Measurements from ENCODE around the gene PPARGC1A.

PPARGC1A gene

DNA sequence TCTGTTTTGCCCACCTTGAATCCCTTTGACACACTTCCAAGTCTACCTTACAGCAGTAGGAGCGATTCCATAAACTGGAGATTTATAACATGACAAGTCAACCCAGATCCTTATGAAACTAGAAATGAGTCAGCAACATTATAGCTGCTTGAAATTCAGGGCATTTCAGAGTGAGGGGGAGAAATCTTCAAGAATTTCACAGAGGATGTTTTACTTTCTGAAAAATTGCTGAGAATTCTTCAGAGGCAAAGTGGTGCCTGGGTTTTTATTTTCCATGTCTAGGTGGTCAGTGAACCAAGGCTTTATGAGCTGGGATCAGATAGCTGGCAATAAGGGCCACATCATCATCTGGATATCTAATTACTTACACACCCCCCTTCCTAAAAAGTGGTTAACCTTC, 119.8 kb downstream of the PPARGC1A start:
- TF ChIP-seq EZH2phosphoT487 (IDR thresholded peaks at IDR 0.05; ENCODE audit: borderline replicate concordance, low read length) = no peak
- TF ChIP-seq, protein P1, sequence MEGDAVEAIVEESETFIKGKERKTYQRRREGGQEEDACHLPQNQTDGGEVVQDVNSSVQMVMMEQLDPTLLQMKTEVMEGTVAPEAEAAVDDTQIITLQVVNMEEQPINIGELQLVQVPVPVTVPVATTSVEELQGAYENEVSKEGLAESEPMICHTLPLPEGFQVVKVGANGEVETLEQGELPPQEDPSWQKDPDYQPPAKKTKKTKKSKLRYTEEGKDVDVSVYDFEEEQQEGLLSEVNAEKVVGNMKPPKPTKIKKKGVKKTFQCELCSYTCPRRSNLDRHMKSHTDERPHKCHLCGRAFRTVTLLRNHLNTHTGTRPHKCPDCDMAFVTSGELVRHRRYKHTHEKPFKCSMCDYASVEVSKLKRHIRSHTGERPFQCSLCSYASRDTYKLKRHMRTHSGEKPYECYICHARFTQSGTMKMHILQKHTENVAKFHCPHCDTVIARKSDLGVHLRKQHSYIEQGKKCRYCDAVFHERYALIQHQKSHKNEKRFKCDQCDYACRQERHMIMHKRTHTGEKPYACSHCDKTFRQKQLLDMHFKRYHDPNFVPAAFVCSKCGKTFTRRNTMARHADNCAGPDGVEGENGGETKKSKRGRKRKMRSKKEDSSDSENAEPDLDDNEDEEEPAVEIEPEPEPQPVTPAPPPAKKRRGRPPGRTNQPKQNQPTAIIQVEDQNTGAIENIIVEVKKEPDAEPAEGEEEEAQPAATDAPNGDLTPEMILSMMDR (IDR thresholded peaks at IDR 0.05; ENCODE audit: low read depth, low read length, poor library complexity, severe bottlenecking) = no peak
- Histone ChIP-seq H3K4me3 (ENCODE audit: low read length) (no peak overlapping the region), H3K79me2 (ENCODE audit: control insufficient read depth, low read length) (no peaks in the 10 kb centered on the region), H3F3A (ENCODE audit: control insufficient read depth, insufficient read depth) (no peaks in the 10 kb centered on the region), H3K4me1 (ENCODE audit: control insufficient read depth, low read length) (no peaks in the 10 kb centered on the region), H4K20me1 (ENCODE audit: control insufficient read depth, insufficient read depth, low read depth, low read length) (no peaks in the 10 kb centered on the region), H3K4me2 (ENCODE audit: low read length) (no peak overlapping the region), H3K9me3 (ENCODE audit: control insufficient read depth, insufficient read depth, low read length) (no peaks in the 10 kb centered on the region), H3K27ac (ENCODE audit: low read depth, low read length) (no peak overlapping the region), H3K36me3 (ENCODE audit: control insufficient read depth, low read length) (no peaks in the 10 kb centered on the region), H3K9me2 (replicated peaks; ENCODE audit: control insufficient read depth, low read length) (no peaks in the 10 kb centered on the region), H3K27me3 (ENCODE audit: control insufficient read depth, low read length) (no peaks in the 10 kb centered on the region)

GRCh38 chr4:23769406-23769805, 120.4 kb downstream of the PPARGC1A start:
- Histone ChIP-seq H3K27ac (ENCODE audit: low read depth, low read length) (no peak overlapping the region), H3K36me3 (ENCODE audit: control insufficient read depth, low read length) (no peaks in the 10 kb centered on the region), H3K9me2 (replicated peaks; ENCODE audit: control insufficient read depth, low read length) (no peaks in the 10 kb centered on the region), H4K20me1 (ENCODE audit: control insufficient read depth, insufficient read depth, low read depth, low read length) (no peaks in the 10 kb centered on the region), H3K27me3 (ENCODE audit: control insufficient read depth, low read length) (no peaks in the 10 kb centered on the region), H3F3A (ENCODE audit: control insufficient read depth, insufficient read depth) (no peaks in the 10 kb centered on the region), H3K79me2 (ENCODE audit: control insufficient read depth, low read length) (no peaks in the 10 kb centered on the region), H3K4me2 (ENCODE audit: low read length) (no peak overlapping the region), H3K9me3 (ENCODE audit: control insufficient read depth, insufficient read depth, low read length) (no peaks in the 10 kb centered on the region), H3K4me1 (ENCODE audit: control insufficient read depth, low read length) (no peaks in the 10 kb centered on the region), H3K4me3 (ENCODE audit: low read length) (no peak overlapping the region)
- TF ChIP-seq EZH2phosphoT487 (IDR thresholded peaks at IDR 0.05; ENCODE audit: borderline replicate concordance, low read length) = no peak
- TF ChIP-seq, protein P1 (IDR thresholded peaks at IDR 0.05; ENCODE audit: low read depth, low read length, poor library complexity, severe bottlenecking) = no peak

GRCh38 chr4:23768541-23768940, 121.3 kb downstream of the PPARGC1A start:
- Histone ChIP-seq H3K4me1 (ENCODE audit: control insufficient read depth, low read length) (no peaks in the 10 kb centered on the region), H3F3A (ENCODE audit: control insufficient read depth, insufficient read depth) (no peaks in the 10 kb centered on the region), H3K27me3 (ENCODE audit: control insufficient read depth, low read length) (no peaks in the 10 kb centered on the region), H3K27ac (ENCODE audit: low read depth, low read length) (no peak overlapping the region), H3K9me2 (replicated peaks; ENCODE audit: control insufficient read depth, low read length) (no peaks in the 10 kb centered on the region), H3K9me3 (ENCODE audit: control insufficient read depth, insufficient read depth, low read length) (no peaks in the 10 kb centered on the region), H4K20me1 (ENCODE audit: control insufficient read depth, insufficient read depth, low read depth, low read length) (no peaks in the 10 kb centered on the region), H3K36me3 (ENCODE audit: control insufficient read depth, low read length) (no peaks in the 10 kb centered on the region), H3K4me3 (ENCODE audit: low read length) (no peak overlapping the region), H3K79me2 (ENCODE audit: control insufficient read depth, low read length) (no peaks in the 10 kb centered on the region), H3K4me2 (ENCODE audit: low read length) (no peak overlapping the region)
- no peak for TF ChIP-seq EZH2phosphoT487 (IDR thresholded peaks at IDR 0.05; ENCODE audit: borderline replicate concordance, low read length)
- TF ChIP-seq, protein P1 (IDR thresholded peaks at IDR 0.05; ENCODE audit: low read depth, low read length, poor library complexity, severe bottlenecking) = no peak

GRCh38 chr4:23766344-23766743, 123.5 kb downstream of the PPARGC1A start:
- Histone ChIP-seq H3K4me1 (ENCODE audit: control insufficient read depth, low read length) (no peaks in the 10 kb centered on the region), H3F3A (ENCODE audit: control insufficient read depth, insufficient read depth) (no peaks in the 10 kb centered on the region), H3K9me3 (ENCODE audit: control insufficient read depth, insufficient read depth, low read length) (no peaks in the 10 kb centered on the region), H3K36me3 (ENCODE audit: control insufficient read depth, low read length) (no peaks in the 10 kb centered on the region), H3K27me3 (ENCODE audit: control insufficient read depth, low read length) (no peaks in the 10 kb centered on the region), H3K27ac (ENCODE audit: low read depth, low read length) (no peak overlapping the region), H3K4me2 (ENCODE audit: low read length) (no peak overlapping the region), H4K20me1 (ENCODE audit: control insufficient read depth, insufficient read depth, low read depth, low read length) (no peaks in the 10 kb centered on the region), H3K4me3 (ENCODE audit: low read length) (no peak overlapping the region), H3K9me2 (replicated peaks; ENCODE audit: control insufficient read depth, low read length) (no peaks in the 10 kb centered on the region), H3K79me2 (ENCODE audit: control insufficient read depth, low read length) (no peaks in the 10 kb centered on the region)
- no peak for TF ChIP-seq EZH2phosphoT487 (IDR thresholded peaks at IDR 0.05; ENCODE audit: borderline replicate concordance, low read length)
- TF ChIP-seq, protein P1 (IDR thresholded peaks at IDR 0.05; ENCODE audit: low read depth, low read length, poor library complexity, severe bottlenecking) = no peak

Measured in DOHH2 (cell line).